ENCODE results near the gene PCDH9.

GRCh38 chr13:66875264-66875663, 354.9 kb downstream of the PCDH9 start:
- no peak for TF ChIP-seq SPI1 (IDR thresholded peaks at IDR 0.05; ENCODE audit: borderline replicate concordance, insufficient read depth, low read depth, low read length)
- TF ChIP-seq, protein P1, sequence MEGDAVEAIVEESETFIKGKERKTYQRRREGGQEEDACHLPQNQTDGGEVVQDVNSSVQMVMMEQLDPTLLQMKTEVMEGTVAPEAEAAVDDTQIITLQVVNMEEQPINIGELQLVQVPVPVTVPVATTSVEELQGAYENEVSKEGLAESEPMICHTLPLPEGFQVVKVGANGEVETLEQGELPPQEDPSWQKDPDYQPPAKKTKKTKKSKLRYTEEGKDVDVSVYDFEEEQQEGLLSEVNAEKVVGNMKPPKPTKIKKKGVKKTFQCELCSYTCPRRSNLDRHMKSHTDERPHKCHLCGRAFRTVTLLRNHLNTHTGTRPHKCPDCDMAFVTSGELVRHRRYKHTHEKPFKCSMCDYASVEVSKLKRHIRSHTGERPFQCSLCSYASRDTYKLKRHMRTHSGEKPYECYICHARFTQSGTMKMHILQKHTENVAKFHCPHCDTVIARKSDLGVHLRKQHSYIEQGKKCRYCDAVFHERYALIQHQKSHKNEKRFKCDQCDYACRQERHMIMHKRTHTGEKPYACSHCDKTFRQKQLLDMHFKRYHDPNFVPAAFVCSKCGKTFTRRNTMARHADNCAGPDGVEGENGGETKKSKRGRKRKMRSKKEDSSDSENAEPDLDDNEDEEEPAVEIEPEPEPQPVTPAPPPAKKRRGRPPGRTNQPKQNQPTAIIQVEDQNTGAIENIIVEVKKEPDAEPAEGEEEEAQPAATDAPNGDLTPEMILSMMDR (IDR thresholded peaks at IDR 0.05 in 2 of 3, conservative IDR thresholded peaks at IDR 0.05 in 1 of 3; ENCODE audit: control insufficient read depth in 2 of 3, extremely low read depth in 1 of 3, insufficient read depth in 1 of 3, low read depth in 3 of 3, low read length in 3 of 3): no peak
